Liver (tissue), 3 donors: ENCODE results near the gene PARVB.

Source experiments
- CTCF ChIP-seq: fragments of 150-350 bp; IDR thresholded peaks from 2 replicates; pipeline ENCODE4 v1.5.1; 2017; ENCODE audit warnings: improper control_type of control experiment, low read depth, low read length; ENCODE audit not compliant: missing input control
- ZBTB33 ChIP-seq: IDR thresholded peaks from 2 replicates; pipeline ENCODE4 v1.6.1; 2016; ENCODE audit warnings: antibody characterized with exemption
- TF ChIP-seq, protein P1 (sequence below): IDR thresholded peaks from 2 replicates; pipeline ENCODE4 v1.6.1; 2016; ENCODE audit warnings: antibody characterized with exemption
- donor health status: healthy.
- donor health status: healthy.

DNA sequence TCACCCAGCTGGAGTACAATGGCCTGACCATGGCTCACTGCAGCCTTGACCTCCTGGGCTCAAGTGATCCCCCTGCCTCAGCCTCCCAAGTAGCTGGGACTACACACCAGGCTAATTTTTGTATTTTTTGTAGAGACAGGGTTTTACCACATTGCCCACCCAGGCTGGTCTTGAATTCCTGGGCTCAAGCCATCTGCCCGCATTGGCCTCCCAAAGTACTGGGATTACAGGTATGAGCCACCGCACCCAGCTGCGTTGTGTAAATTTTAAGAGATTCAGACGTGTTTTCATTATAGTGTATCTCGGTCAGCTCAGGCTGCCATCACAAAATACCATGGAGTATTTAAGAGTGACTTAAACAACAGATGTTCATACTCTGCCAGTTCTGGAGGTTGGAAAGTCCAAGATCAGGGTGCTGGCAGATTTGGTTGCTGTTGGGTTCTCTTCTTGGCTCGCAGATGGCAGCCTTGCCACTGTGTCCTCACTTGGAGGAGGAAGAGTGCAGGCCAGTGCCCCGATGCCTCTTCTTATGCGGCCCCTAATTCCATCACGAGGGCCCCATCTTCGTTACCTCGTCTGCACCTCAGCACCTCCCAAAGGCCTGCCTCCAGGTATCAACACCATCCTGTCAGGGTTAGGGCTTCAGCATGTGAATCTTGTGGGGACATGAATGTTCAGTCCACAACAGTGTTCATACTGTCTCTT, 32.6 kb upstream of the PARVB start:
- TF ChIP-seq CTCF (no peak), ZBTB33 (no peak)
- TF ChIP-seq, protein P1, sequence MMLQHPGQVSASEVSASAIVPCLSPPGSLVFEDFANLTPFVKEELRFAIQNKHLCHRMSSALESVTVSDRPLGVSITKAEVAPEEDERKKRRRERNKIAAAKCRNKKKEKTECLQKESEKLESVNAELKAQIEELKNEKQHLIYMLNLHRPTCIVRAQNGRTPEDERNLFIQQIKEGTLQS: no peak
